SK-N-SH (cell line): ENCODE results near the gene PDHX. TPM values are rescaled to one million over a fixed set of nuclear protein-coding genes. Genes with fewer than 3 reads are reported as not detected.

Experiments used
- CTCF ChIA-PET: fragments of 300-600, 350-600 bp; formaldehyde crosslinking; extraction: SDS; loops from one replicate; lab custom pipeline; 2021; lab: Yijun Ruan, JAX
- POLR2A ChIA-PET: fragments of 350-600 bp; sonication (Branson Sonifier 250); formaldehyde crosslinking; extraction: SDS; loops from one replicate; lab custom pipeline; 2020; ENCODE audit warnings: antibody characterized with exemption, inconsistent platforms; lab: Yijun Ruan, JAX
- DNase-seq: peaks from one replicate; pipeline ENCODE4 v3.0.0; 2012
- H2AFZ ChIP-seq: fragments of 200-600 bp; sonication (generic); 2 replicates; pipeline ENCODE4 v1.8.1; 2016; ENCODE audit warnings: antibody characterized with exemption, mild to moderate bottlenecking, low read depth
- H3F3A ChIP-seq: fragments of 200-600 bp; sonication (generic); replicated peaks from 2 replicates; pipeline ENCODE3; 2016; ENCODE audit warnings: antibody characterized with exemption, mild to moderate bottlenecking; ENCODE audit not compliant: insufficient read depth
- H3K27ac ChIP-seq, 2 experiments: fragments of 200-500 bp in 1 of 2; fragments of 200-600 bp in 1 of 2; sonication (Bioruptor generic) in 1 of 2; sonication (generic), shearing (Covaris generic) in 1 of 2; 2 replicates each; pipeline versions ENCODE4 v1.5.1 to v1.6.1; 2014 to 2016; ENCODE audit warnings: low read depth in 2 of 2, inconsistent platforms in 1 of 2, low read length in 1 of 2, mild to moderate bottlenecking in 1 of 2, mixed read lengths in 1 of 2
- H3K27me3 ChIP-seq: fragments of 200-600 bp; sonication (generic), shearing (Covaris generic); 2 replicates; pipeline ENCODE4 v1.6.1; 2016; ENCODE audit warnings: mixed run types; ENCODE audit not compliant: insufficient read depth
- H3K36me3 ChIP-seq, 2 experiments: fragments of 200-500 bp in 1 of 2; fragments of 200-600 bp in 1 of 2; sonication (Bioruptor generic) in 1 of 2; sonication (generic) in 1 of 2; replicated peaks in 1 of 2; 2 replicates each; pipeline versions ENCODE3 to v1.5.1; 2014 to 2016; ENCODE audit warnings: low read length in 1 of 2, mild to moderate bottlenecking in 1 of 2; ENCODE audit not compliant: insufficient read depth in 2 of 2, control insufficient read depth in 1 of 2
- H3K4me1 ChIP-seq, 2 experiments: fragments of 200-500 bp in 1 of 2; fragments of 200-600 bp in 1 of 2; sonication (Bioruptor generic) in 1 of 2; sonication (generic), shearing (Covaris generic) in 1 of 2; 2 replicates each; pipeline versions ENCODE4 v1.5.1 to v1.6.1; 2014 to 2016; ENCODE audit warnings: low read depth in 1 of 2, low read length in 1 of 2, mixed run types in 1 of 2; ENCODE audit not compliant: insufficient read depth in 2 of 2, control insufficient read depth in 1 of 2
- H3K4me2 ChIP-seq: fragments of 200-600 bp; sonication (generic), shearing (Covaris generic); 2 replicates; pipeline ENCODE4 v1.6.1; 2017; ENCODE audit warnings: mixed run types
- H3K4me3 ChIP-seq, 2 experiments: fragments of 200-500 bp in 1 of 2; fragments of 200-600 bp in 1 of 2; sonication (Bioruptor generic) in 1 of 2; sonication (generic), shearing (Covaris generic) in 1 of 2; 2 replicates each; pipeline versions ENCODE4 v1.5.1 to v1.8.1; 2014 to 2016; ENCODE audit warnings: low read depth in 2 of 2, inconsistent platforms in 1 of 2, low read length in 1 of 2, mild to moderate bottlenecking in 1 of 2, mixed read lengths in 1 of 2, moderate library complexity in 1 of 2
- H3K79me2 ChIP-seq: fragments of 200-600 bp; sonication (generic); 2 replicates; pipeline ENCODE4 v1.8.1; 2017; ENCODE audit warnings: mild to moderate bottlenecking; ENCODE audit not compliant: insufficient read depth
- H3K9ac ChIP-seq: fragments of 200-600 bp; sonication (generic); 2 replicates; pipeline ENCODE4 v1.6.1; 2017; ENCODE audit warnings: mixed run types
- H3K9me2 ChIP-seq: fragments of 200-600 bp; sonication (generic); 2 replicates; pipeline ENCODE4 v1.6.1; 2017; ENCODE audit warnings: mixed run types
- H3K9me3 ChIP-seq: fragments of 200-600 bp; sonication (generic); 2 replicates; pipeline ENCODE4 v1.6.1; 2017; ENCODE audit warnings: mixed run types, mild to moderate bottlenecking, moderate library complexity
- H4K20me1 ChIP-seq: fragments of 200-600 bp; sonication (generic); 2 replicates; pipeline ENCODE4 v1.6.1; 2017; ENCODE audit warnings: mild to moderate bottlenecking, mixed run types; ENCODE audit not compliant: insufficient read depth
- EZH2phosphoT487 ChIP-seq: fragments of 200-600 bp; sonication (generic); IDR thresholded peaks from 2 replicates; pipeline ENCODE4 v1.6.1; 2017; ENCODE audit warnings: low read depth, mixed run types, mild to moderate bottlenecking, antibody characterized with exemption, moderate library complexity, borderline replicate concordance
- FOSL2 ChIP-seq: IDR thresholded peaks from 2 replicates; pipeline ENCODE4 v1.4.0; 2012; ENCODE audit warnings: low read depth, mild to moderate bottlenecking, moderate library complexity, borderline replicate concordance
- GABPA ChIP-seq: IDR thresholded peaks from 2 replicates; pipeline ENCODE4 v1.4.0; 2012; ENCODE audit warnings: low read depth, mild to moderate bottlenecking
- GATA2 ChIP-seq: sonication (generic); formaldehyde crosslinking; IDR thresholded peaks from 2 replicates; pipeline ENCODE4 v1.5.0; 2020; ENCODE audit warnings: mild to moderate bottlenecking, missing genetic modification reagents
- IRF3 ChIP-seq: fragments of 150-350 bp; IDR thresholded peaks from 2 replicates; pipeline ENCODE4 v1.6.1; 2016; ENCODE audit warnings: mild to moderate bottlenecking, low read depth, low read length
- MAX ChIP-seq: IDR thresholded peaks from 2 replicates; pipeline ENCODE4 v1.4.0; 2012; ENCODE audit warnings: low read depth
- POLR2AphosphoS5 ChIP-seq: IDR thresholded peaks from 2 replicates; pipeline ENCODE4 v1.6.1; 2012; ENCODE audit warnings: low read depth, low read length
- RAD21 ChIP-seq: IDR thresholded peaks from 2 replicates; pipeline ENCODE4 v1.6.1; 2012; ENCODE audit warnings: mild to moderate bottlenecking, low read length
- RFX5 ChIP-seq: IDR thresholded peaks from 2 replicates; pipeline ENCODE4 v1.6.1; 2012; ENCODE audit warnings: mild to moderate bottlenecking, improper control_type of control experiment, low read length
- RXRA ChIP-seq: IDR thresholded peaks from 2 replicates; pipeline ENCODE4 v1.4.0; 2012; ENCODE audit warnings: low read depth, mild to moderate bottlenecking, borderline replicate concordance
- TAF1 ChIP-seq: IDR thresholded peaks from 2 replicates; pipeline ENCODE4 v1.6.1; 2012; ENCODE audit warnings: low read depth, mild to moderate bottlenecking, low read length, moderate library complexity, borderline replicate concordance
- TCF12 ChIP-seq: IDR thresholded peaks from 2 replicates; pipeline ENCODE4 v1.4.0; 2012
- USF2 ChIP-seq: fragments of 150-350 bp; IDR thresholded peaks from 2 replicates; pipeline ENCODE4 v1.6.1; 2017; ENCODE audit warnings: antibody characterized with exemption, low read length, low read depth, borderline replicate concordance
- WGBS: methylation state at CpG from one replicate; pipeline ENCODE4 v1.1.6; 2017; ENCODE audit warnings: low lambda C conversion rate; 5-methylcytosine and 5-hydroxymethylcytosine counted together
- polyA plus RNA-seq, 3 experiments: library from polyadenylated mRNA; depleted of rRNA; stranded (reverse); fragments of >200 nt; gene quantifications; 2 replicates each; pipeline ENCODE4 v1.2.3, GENCODE V29; 2012
- TF ChIP-seq, protein P1 (sequence below): IDR thresholded peaks from 2 replicates; pipeline ENCODE4 v1.4.0; 2012; ENCODE audit warnings: low read depth, borderline replicate concordance
- TF ChIP-seq, protein P2 (sequence below): fragments of 200-600 bp; sonication (generic); IDR thresholded peaks from 2 replicates; pipeline ENCODE4 v1.6.1; 2017; ENCODE audit warnings: antibody characterized with exemption, mild to moderate bottlenecking, moderate library complexity
- TF ChIP-seq, protein P3 (sequence below): IDR thresholded peaks from 2 replicates; pipeline ENCODE4 v1.6.1; 2012; ENCODE audit warnings: mild to moderate bottlenecking, low read depth, low read length, moderate library complexity

The PDHX gene
- polyA plus RNA-seq, 1 of the 3 experiments (the other 2 are of a cell fraction), result 14.8 TPM

GRCh38 chr11:35033011-35033410, 116.6 kb downstream of the PDHX start:
- Histone ChIP-seq H3K27me3 (no peaks in the 10 kb centered on the region), H3K9me2 (no peaks in the 10 kb centered on the region), H3F3A (peaks cover 36% of the 10 kb centered on the region), H3K36me3 (no peaks in the 10 kb centered on the region), H3K27ac (no peak overlapping the region), H3K9ac (no peak overlapping the region), H3K4me2 (no peak overlapping the region), H3K79me2 (no peaks in the 10 kb centered on the region), H3K4me1 (peaks cover 6 to 34% of the 10 kb centered on the region in 2 experiments), H3K9me3 (no peaks in the 10 kb centered on the region), H4K20me1 (no peaks in the 10 kb centered on the region), H3K4me3 (no peak overlapping the region), H2AFZ (no peak overlapping the region)
- TF ChIP-seq, protein P1, sequence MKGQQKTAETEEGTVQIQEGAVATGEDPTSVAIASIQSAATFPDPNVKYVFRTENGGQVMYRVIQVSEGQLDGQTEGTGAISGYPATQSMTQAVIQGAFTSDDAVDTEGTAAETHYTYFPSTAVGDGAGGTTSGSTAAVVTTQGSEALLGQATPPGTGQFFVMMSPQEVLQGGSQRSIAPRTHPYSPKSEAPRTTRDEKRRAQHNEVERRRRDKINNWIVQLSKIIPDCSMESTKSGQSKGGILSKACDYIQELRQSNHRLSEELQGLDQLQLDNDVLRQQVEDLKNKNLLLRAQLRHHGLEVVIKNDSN, result no peak
- TF ChIP-seq, protein P2, sequence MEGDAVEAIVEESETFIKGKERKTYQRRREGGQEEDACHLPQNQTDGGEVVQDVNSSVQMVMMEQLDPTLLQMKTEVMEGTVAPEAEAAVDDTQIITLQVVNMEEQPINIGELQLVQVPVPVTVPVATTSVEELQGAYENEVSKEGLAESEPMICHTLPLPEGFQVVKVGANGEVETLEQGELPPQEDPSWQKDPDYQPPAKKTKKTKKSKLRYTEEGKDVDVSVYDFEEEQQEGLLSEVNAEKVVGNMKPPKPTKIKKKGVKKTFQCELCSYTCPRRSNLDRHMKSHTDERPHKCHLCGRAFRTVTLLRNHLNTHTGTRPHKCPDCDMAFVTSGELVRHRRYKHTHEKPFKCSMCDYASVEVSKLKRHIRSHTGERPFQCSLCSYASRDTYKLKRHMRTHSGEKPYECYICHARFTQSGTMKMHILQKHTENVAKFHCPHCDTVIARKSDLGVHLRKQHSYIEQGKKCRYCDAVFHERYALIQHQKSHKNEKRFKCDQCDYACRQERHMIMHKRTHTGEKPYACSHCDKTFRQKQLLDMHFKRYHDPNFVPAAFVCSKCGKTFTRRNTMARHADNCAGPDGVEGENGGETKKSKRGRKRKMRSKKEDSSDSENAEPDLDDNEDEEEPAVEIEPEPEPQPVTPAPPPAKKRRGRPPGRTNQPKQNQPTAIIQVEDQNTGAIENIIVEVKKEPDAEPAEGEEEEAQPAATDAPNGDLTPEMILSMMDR, result no peak
- TF ChIP-seq GATA2 (CRISPR knock-in tag), result no peak
- TF ChIP-seq MAX, result no peak
- TF ChIP-seq USF2, result no peak
- no peak for TF ChIP-seq POLR2AphosphoS5
- TF ChIP-seq EZH2phosphoT487, result no peak
- TF ChIP-seq IRF3, result no peak
- no peak for TF ChIP-seq TCF12
- TF ChIP-seq TAF1, result no peak
- POLR2A ChIA-PET, result no interaction called here
- CTCF ChIA-PET, result no interaction called here
- WGBS, result 95% methylated on average over 6 of the region's 6 CpGs
- DNase-seq, result no peak

DNA sequence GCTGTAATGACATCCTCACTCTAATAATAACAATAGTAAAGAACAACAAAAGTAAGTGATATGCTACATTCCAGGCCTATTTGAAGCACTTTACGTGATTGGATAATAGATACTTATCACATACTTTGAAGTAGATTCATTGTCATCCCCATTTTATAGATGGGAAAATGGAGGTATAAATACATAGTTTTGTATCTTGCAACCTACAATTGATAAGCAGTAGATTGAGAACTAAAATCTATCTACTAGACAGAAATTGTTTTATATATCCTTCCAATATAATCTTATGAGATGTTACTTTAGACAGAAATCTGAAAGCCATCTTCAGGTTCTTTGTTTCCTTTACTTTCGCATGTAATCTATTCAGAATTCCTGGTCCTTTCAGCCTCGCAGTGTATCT, 118.0 kb downstream of the PDHX start:
- H4K20me1 ChIP-seq, result no peaks in the 10 kb centered on the region
- no peaks in the 10 kb centered on the region for H3K36me3 ChIP-seq
- TF ChIP-seq RAD21 (no peak), RFX5 (no peak), RXRA (no peak), FOSL2 (no peak), GABPA (no peak)
- TF ChIP-seq, protein P3, sequence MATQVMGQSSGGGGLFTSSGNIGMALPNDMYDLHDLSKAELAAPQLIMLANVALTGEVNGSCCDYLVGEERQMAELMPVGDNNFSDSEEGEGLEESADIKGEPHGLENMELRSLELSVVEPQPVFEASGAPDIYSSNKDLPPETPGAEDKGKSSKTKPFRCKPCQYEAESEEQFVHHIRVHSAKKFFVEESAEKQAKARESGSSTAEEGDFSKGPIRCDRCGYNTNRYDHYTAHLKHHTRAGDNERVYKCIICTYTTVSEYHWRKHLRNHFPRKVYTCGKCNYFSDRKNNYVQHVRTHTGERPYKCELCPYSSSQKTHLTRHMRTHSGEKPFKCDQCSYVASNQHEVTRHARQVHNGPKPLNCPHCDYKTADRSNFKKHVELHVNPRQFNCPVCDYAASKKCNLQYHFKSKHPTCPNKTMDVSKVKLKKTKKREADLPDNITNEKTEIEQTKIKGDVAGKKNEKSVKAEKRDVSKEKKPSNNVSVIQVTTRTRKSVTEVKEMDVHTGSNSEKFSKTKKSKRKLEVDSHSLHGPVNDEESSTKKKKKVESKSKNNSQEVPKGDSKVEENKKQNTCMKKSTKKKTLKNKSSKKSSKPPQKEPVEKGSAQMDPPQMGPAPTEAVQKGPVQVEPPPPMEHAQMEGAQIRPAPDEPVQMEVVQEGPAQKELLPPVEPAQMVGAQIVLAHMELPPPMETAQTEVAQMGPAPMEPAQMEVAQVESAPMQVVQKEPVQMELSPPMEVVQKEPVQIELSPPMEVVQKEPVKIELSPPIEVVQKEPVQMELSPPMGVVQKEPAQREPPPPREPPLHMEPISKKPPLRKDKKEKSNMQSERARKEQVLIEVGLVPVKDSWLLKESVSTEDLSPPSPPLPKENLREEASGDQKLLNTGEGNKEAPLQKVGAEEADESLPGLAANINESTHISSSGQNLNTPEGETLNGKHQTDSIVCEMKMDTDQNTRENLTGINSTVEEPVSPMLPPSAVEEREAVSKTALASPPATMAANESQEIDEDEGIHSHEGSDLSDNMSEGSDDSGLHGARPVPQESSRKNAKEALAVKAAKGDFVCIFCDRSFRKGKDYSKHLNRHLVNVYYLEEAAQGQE, result no peak
- no peak for DNase-seq
- H3K27me3 ChIP-seq, result no peaks in the 10 kb centered on the region
- H3K4me1 ChIP-seq, result peaks cover 6 to 35% of the 10 kb centered on the region in 2 experiments
- ChIA-PET CTCF (no interaction called here), POLR2A (no interaction called here)
- H3K27ac ChIP-seq, result no peak overlapping the region
- no peaks in the 10 kb centered on the region for H3K79me2 ChIP-seq
- peaks cover 34% of the 10 kb centered on the region for H3F3A ChIP-seq
- no peak overlapping the region for H2AFZ ChIP-seq
- 95% methylated on average over 3 of the region's 3 CpGs for WGBS
- H3K9me3 ChIP-seq, result no peaks in the 10 kb centered on the region
- no peak overlapping the region for H3K4me2 ChIP-seq
- H3K9ac ChIP-seq, result no peak overlapping the region
- no peak overlapping the region for H3K4me3 ChIP-seq
- no peaks in the 10 kb centered on the region for H3K9me2 ChIP-seq
